GM18519 (cell line): Measurements from ENCODE around the gene TPCN1.

Experiments used
- ATAC-seq: cut with Tn5 transposase; IDR thresholded peaks from one replicate; pipeline ENCODE4 v1.9.1; 2021; ENCODE audit warnings: mild to moderate bottlenecking, moderate library complexity; ENCODE audit not compliant: unreplicated experiment, low FRiP score

TPCN1 gene

GRCh38 chr12:113222730-113223531 is 1.7 kb downstream of the TPCN1 start:
- no peak for ATAC-seq

- no peak for ATAC-seq
Observed at GRCh38 chr12:113224955-113225354, 3.7 kb downstream of the TPCN1 start.

GRCh38 chr12:113226696-113227568 is 5.7 kb downstream of the TPCN1 start:
- ATAC-seq: no peak

- ATAC-seq: no peak
Observed at GRCh38 chr12:113227686-113228391, 6.6 kb downstream of the TPCN1 start.

- ATAC-seq: no peak
Observed at GRCh38 chr12:113228394-113229028, 7.2 kb downstream of the TPCN1 start.

- ATAC-seq: no peak
Observed at GRCh38 chr12:113230315-113231234, 9.3 kb downstream of the TPCN1 start.

- no peak for ATAC-seq
Observed at GRCh38 chr12:113231235-113232088, 10.2 kb downstream of the TPCN1 start.

- no peak for ATAC-seq
Observed at GRCh38 chr12:113232089-113232839, 11.0 kb downstream of the TPCN1 start.

- peak; percentile 34 for ATAC-seq
Observed at GRCh38 chr12:113232840-113233585, 11.7 kb downstream of the TPCN1 start.

GRCh38 chr12:113233967-113234366 is 12.7 kb downstream of the TPCN1 start:
- ATAC-seq: no peak

GRCh38 chr12:113234483-113234882 is 13.2 kb downstream of the TPCN1 start:
- ATAC-seq: no peak

- ATAC-seq: no peak
Observed at GRCh38 chr12:113235976-113236375, 14.7 kb downstream of the TPCN1 start.

- no peak for ATAC-seq
Observed at GRCh38 chr12:113236539-113237399, 15.5 kb downstream of the TPCN1 start.

GRCh38 chr12:113237748-113238147 is 16.5 kb downstream of the TPCN1 start:
- ATAC-seq: no peak

- no peak for ATAC-seq
Observed at GRCh38 chr12:113238309-113238708, 17.0 kb downstream of the TPCN1 start.

GRCh38 chr12:113239288-113239771 is 18.1 kb downstream of the TPCN1 start:
- ATAC-seq: no peak
